A549 (cell line): ENCODE results near the gene TNC. TPM values are rescaled to one million over a fixed set of nuclear protein-coding genes. Genes with fewer than 3 reads are reported as not detected.

Experiments
- ATAC-seq, 2 experiments: fragments of 200-7000 bp in 1 of 2; fragments of >200 bp in 1 of 2; cut with Nextera tagmentation in 1 of 2; cut with Tn5 transposase in 1 of 2; 3 replicates each; pipeline versions ENCODE4 v1.8.0 to v1.9.1; 2018 to 2020; ENCODE audit warnings: mild to moderate bottlenecking in 1 of 2, moderate library complexity in 1 of 2
- CTCF ChIA-PET: fragments of 300-600 bp; sonication (Branson Sonifier 250); formaldehyde crosslinking; extraction: SDS; loops from one replicate; lab custom pipeline; 2021; ENCODE audit warnings: antibody characterized with exemption, inconsistent platforms; lab: Yijun Ruan, JAX
- POLR2A ChIA-PET: fragments of 350-600 bp; formaldehyde crosslinking; extraction: SDS; loops from one replicate; lab custom pipeline; 2021; ENCODE audit warnings: antibody characterized with exemption, inconsistent platforms; lab: Yijun Ruan, JAX
- DNase-seq, 2 experiments: peaks; one replicate each; pipeline versions ENCODE4 v3.0.0 to v3.0.0-alpha.2; 2011 to 2016; ENCODE audit warnings: low read depth in 1 of 2, low spot score in 1 of 2
- FAIRE-seq: peaks from 2 replicates; lab custom pipeline; 2011; peaks lifted over from hg19 to GRCh38; lab: Jason Lieb, UNC
- H3K27ac ChIP-seq, 2 experiments: fragments of >200 bp; sonication (Bioruptor Twin); formaldehyde crosslinking; 3 replicates each; pipeline ENCODE4 v1.5.1; 2016 to 2017
- H3K4me1 ChIP-seq: fragments of >200 bp; sonication (Bioruptor Twin); formaldehyde crosslinking; 3 replicates; pipeline ENCODE4 v1.6.1; 2016
- H3K4me2 ChIP-seq: fragments of >200 bp; sonication (Bioruptor Twin); formaldehyde crosslinking; 3 replicates; pipeline ENCODE4 v1.6.1; 2016
- H3K4me3 ChIP-seq: fragments of >200 bp; sonication (Bioruptor Twin); formaldehyde crosslinking; 3 replicates; pipeline ENCODE4 v1.5.1; 2016
- H3K9me3 ChIP-seq: fragments of >200 bp; sonication (Bioruptor Twin); formaldehyde crosslinking; 3 replicates; pipeline ENCODE4 v1.6.1; 2016
- CBX8 ChIP-seq: fragments of 200-600 bp; sonication (generic); IDR thresholded peaks from 2 replicates; pipeline ENCODE4 v1.6.1; 2016
- EP300 ChIP-seq, 2 experiments: fragments of >200 bp; sonication (Bioruptor Twin); formaldehyde crosslinking; IDR thresholded peaks; 2 replicates in 1 of 2; 3 replicates in 1 of 2; pipeline ENCODE4 v1.6.1; 2016 to 2017
- ESRRA ChIP-seq: fragments of 150-350 bp; IDR thresholded peaks from 2 replicates; pipeline ENCODE4 v1.6.1; 2014; ENCODE audit warnings: mild to moderate bottlenecking, low read length, borderline replicate concordance
- FOSB ChIP-seq: fragments of 250-450 bp; sonication (Bioruptor Pico); IDR thresholded peaks from 2 replicates; pipeline ENCODE4 v1.5.0; 2020; ENCODE audit warnings: mild to moderate bottlenecking, moderate library complexity
- FOSL2 ChIP-seq, 2 experiments: fragments of 450-650 bp in 1 of 2; fragments of >200 bp in 1 of 2; sonication (Bioruptor Twin) in 1 of 2; formaldehyde crosslinking; IDR thresholded peaks; 2 replicates each; pipeline versions ENCODE4 v1.5.0 to v1.6.1; 2016 to 2020; ENCODE audit warnings: mild to moderate bottlenecking in 1 of 2, moderate library complexity in 1 of 2
- FOXS1 ChIP-seq: fragments of 250-450 bp; sonication (Bioruptor Pico); IDR thresholded peaks from 2 replicates; pipeline ENCODE4 v1.5.0; 2020; ENCODE audit warnings: mild to moderate bottlenecking, moderate library complexity
- GATA3 ChIP-seq: IDR thresholded peaks from 2 replicates; pipeline ENCODE4 v1.6.1; 2012; ENCODE audit warnings: borderline replicate concordance
- HEYL ChIP-seq: fragments of 250-450 bp; sonication (Bioruptor Pico); IDR thresholded peaks from 2 replicates; pipeline ENCODE4 v1.8.0; 2021; ENCODE audit warnings: mild to moderate bottlenecking, moderate library complexity
- HOXB5 ChIP-seq: fragments of 250-450 bp; sonication (Bioruptor Pico); IDR thresholded peaks from 2 replicates; pipeline ENCODE4 v1.5.0; 2020; ENCODE audit warnings: mild to moderate bottlenecking, moderate library complexity
- JUNB ChIP-seq: fragments of >200 bp; sonication (Bioruptor Twin); formaldehyde crosslinking; IDR thresholded peaks from 2 replicates; pipeline ENCODE4 v1.6.1; 2016
- KDM5A ChIP-seq: fragments of 200-600 bp; sonication (generic); IDR thresholded peaks from 2 replicates; pipeline ENCODE4 v1.6.1; 2016; ENCODE audit warnings: antibody characterized with exemption, mild to moderate bottlenecking
- MAFK ChIP-seq: fragments of 450-650 bp; IDR thresholded peaks from 2 replicates; pipeline ENCODE4 v1.6.1; 2014; ENCODE audit not compliant: partially characterized antibody
- NFE2L2 ChIP-seq: fragments of 150-350 bp; conservative IDR thresholded peaks from 2 replicates; pipeline ENCODE4 v1.6.1; 2014; ENCODE audit warnings: low read length
- NPAS2 ChIP-seq: fragments of 250-450 bp; sonication (Bioruptor Pico); IDR thresholded peaks from 2 replicates; pipeline ENCODE4 v1.8.0; 2022; ENCODE audit warnings: mild to moderate bottlenecking, moderate library complexity, borderline replicate concordance
- NR3C1 ChIP-seq: fragments of >200 bp; sonication (Bioruptor Twin); formaldehyde crosslinking; IDR thresholded peaks from 3 replicates; pipeline ENCODE4 v1.6.1; 2017
- PHF8 ChIP-seq: fragments of 200-600 bp; sonication (generic); IDR thresholded peaks from 2 replicates; pipeline ENCODE4 v1.6.1; 2016; ENCODE audit warnings: low read depth, mild to moderate bottlenecking, antibody characterized with exemption, moderate library complexity, borderline replicate concordance
- POLR2AphosphoS2 ChIP-seq: conservative IDR thresholded peaks from 2 replicates; pipeline ENCODE4 v1.6.1; 2012; ENCODE audit warnings: low read length, improper control_type of control experiment, inconsistent platforms
- SREBF2 ChIP-seq: fragments of 450-650 bp; IDR thresholded peaks from 2 replicates; pipeline ENCODE4 v1.6.1; 2014; ENCODE audit warnings: mild to moderate bottlenecking, moderate library complexity
- ZC3H11A ChIP-seq: fragments of 450-650 bp; IDR thresholded peaks from 2 replicates; pipeline ENCODE4 v1.6.1; 2014; ENCODE audit warnings: antibody characterized with exemption, mild to moderate bottlenecking
- ZFP36 ChIP-seq: fragments of 450-650 bp; IDR thresholded peaks from 2 replicates; pipeline ENCODE4 v1.6.1; 2014; ENCODE audit warnings: borderline replicate concordance; ENCODE audit not compliant: partially characterized antibody
- ZNF302 ChIP-seq: fragments of 250-450 bp; sonication (Bioruptor Pico); IDR thresholded peaks from 2 replicates; pipeline ENCODE4 v1.9.0; 2021; ENCODE audit warnings: inconsistent platforms, mild to moderate bottlenecking, moderate library complexity
- ZSCAN20 ChIP-seq: fragments of 250-450 bp; sonication (Bioruptor Pico); IDR thresholded peaks from 2 replicates; pipeline ENCODE4 v1.8.0; 2022; ENCODE audit warnings: mild to moderate bottlenecking, moderate library complexity
- WGBS: methylation state at CpG from one replicate; pipeline ENCODE4 v1.1.6; 2017; ENCODE audit errors: missing lambda C conversion rate; 5-methylcytosine and 5-hydroxymethylcytosine counted together
- polyA plus RNA-seq, 4 experiments: library from polyadenylated mRNA; depleted of rRNA in 3 of 4; stranded (reverse); fragments of >200 nt; fragmentation: RNase III in 1 of 4; extraction: RNeasy Plus Mini Kit Qiagen cat#74134 plus additional on column Dnase treatment in 1 of 4; gene quantifications; 2 replicates in 3 of 4; 3 replicates in 1 of 4; pipeline ENCODE4 v1.2.3, GENCODE V29; 2011 to 2017
- TF ChIP-seq, protein P1 (sequence below): IDR thresholded peaks from 2 replicates; pipeline ENCODE4 v1.6.1; 2012; ENCODE audit warnings: low read depth, borderline replicate concordance
- TF ChIP-seq, protein P2 (sequence below): fragments of >200 bp; sonication (Bioruptor Twin); formaldehyde crosslinking; IDR thresholded peaks from 3 replicates; pipeline ENCODE4 v1.6.1; 2016
- TF ChIP-seq, protein P3 (sequence below): IDR thresholded peaks from 2 replicates; pipeline ENCODE4 v1.6.1; 2012

TNC gene
- polyA plus RNA-seq, 2 of the 4 experiments (the other 2 are of a cell fraction) = 0.50 to 0.63 TPM

DNA sequence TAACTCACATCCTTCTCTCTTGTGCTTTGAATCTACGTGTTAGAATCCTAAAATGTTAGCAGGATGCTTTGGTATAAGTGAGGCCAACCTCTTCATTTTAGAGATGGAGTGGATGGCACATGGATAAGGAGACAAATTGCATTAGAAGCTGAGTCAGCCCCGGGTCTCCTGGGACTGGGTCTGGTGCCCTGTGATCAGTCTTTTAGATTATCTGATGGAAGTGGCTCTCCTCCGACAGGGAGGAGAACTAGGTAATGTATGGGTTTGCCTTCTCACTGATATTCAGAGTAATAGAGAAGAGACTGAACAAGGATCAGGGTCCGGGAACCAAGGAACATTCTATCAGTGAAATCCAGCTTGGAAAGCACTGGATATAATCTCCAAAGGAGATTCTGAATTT lies 112.6 kb downstream of the TNC start:
- Histone ChIP-seq H3K4me3 (no peak overlapping the region), H3K27ac (no peak overlapping the region), H3K9me3 (no peaks in the 10 kb centered on the region), H3K4me1 (peaks cover 9% of the 10 kb centered on the region; the same call in 1 of the 3 replicates)
- POLR2A ChIA-PET = no interaction called here
- ATAC-seq (no peak), FAIRE-seq (no peak)
- CTCF ChIA-PET = interaction anchor here (1.0 to 14.4 kb wide), 10 partner anchors 8 to 347 kb away, joined by 4 to 259 read pairs (median 6); partner anchors contain the start of genes TEX48 and TEX53
- 49% methylated on average over 4 of the region's 4 CpGs for WGBS
- TF ChIP-seq CBX8 = no peak
- no peak for TF ChIP-seq POLR2AphosphoS2
- TF ChIP-seq HOXB5 = no peak
- no peak for TF ChIP-seq KDM5A
- TF ChIP-seq, protein P1, sequence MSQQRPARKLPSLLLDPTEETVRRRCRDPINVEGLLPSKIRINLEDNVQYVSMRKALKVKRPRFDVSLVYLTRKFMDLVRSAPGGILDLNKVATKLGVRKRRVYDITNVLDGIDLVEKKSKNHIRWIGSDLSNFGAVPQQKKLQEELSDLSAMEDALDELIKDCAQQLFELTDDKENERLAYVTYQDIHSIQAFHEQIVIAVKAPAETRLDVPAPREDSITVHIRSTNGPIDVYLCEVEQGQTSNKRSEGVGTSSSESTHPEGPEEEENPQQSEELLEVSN = no peak
- TF ChIP-seq EP300 (IDR thresholded peaks at IDR 0.05) = no peak
- no peak for TF ChIP-seq MAFK
- TF ChIP-seq, all 56 proteins: peak for 0
- no peak overlapping the region for H3K4me2 ChIP-seq
- DNase-seq = no peak

DNA sequence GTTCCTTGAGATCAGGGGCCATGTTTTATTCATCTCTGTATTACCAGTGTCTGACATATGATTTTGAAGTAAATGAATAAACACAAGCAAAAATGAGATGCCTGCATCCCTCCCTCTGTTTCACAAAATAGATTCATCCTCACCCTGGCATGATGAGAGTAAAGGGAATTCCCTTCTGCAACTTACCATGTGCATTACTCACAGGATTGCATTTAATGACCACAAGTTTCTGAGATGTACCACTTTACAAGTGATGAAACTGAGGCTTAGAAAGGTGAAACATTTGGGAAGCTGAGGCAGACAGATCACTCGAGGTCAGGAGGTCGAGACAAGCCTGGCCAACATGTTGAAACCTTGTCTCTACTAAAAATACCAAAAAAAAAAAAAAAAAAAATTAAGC lies 113.4 kb downstream of the TNC start:
- ATAC-seq (no peak), FAIRE-seq (no peak), DNase-seq (no peak)
- 3% methylated on average over 2 of the region's 2 CpGs for WGBS
- CTCF ChIA-PET = interaction anchor here (1.0 to 14.4 kb wide), 6 partner anchors 9 to 346 kb away, joined by 5 to 259 read pairs (median 10); partner anchors contain the start of genes TEX48 and TEX53
- Histone ChIP-seq H3K9me3 (no peaks in the 10 kb centered on the region), H3K27ac (no peak overlapping the region), H3K4me1 (peaks cover 9% of the 10 kb centered on the region; the same call in 1 of the 3 replicates), H3K4me3 (no peak overlapping the region), H3K4me2 (no peak overlapping the region)
- POLR2A ChIA-PET = no interaction called here
- no peak for TF ChIP-seq PHF8
- TF ChIP-seq, protein P2, sequence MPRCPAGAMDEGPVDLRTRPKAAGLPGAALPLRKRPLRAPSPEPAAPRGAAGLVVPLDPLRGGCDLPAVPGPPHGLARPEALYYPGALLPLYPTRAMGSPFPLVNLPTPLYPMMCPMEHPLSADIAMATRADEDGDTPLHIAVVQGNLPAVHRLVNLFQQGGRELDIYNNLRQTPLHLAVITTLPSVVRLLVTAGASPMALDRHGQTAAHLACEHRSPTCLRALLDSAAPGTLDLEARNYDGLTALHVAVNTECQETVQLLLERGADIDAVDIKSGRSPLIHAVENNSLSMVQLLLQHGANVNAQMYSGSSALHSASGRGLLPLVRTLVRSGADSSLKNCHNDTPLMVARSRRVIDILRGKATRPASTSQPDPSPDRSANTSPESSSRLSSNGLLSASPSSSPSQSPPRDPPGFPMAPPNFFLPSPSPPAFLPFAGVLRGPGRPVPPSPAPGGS = no peak
- TF ChIP-seq FOSB (CRISPR knock-in tag) = no peak
- no peak for TF ChIP-seq ZNF302
- no peak for TF ChIP-seq NPAS2 (CRISPR knock-in tag)
- no peak for TF ChIP-seq GATA3
- no peak for TF ChIP-seq JUNB
- TF ChIP-seq HEYL (CRISPR knock-in tag) = no peak
- no peak for TF ChIP-seq ESRRA
- TF ChIP-seq NFE2L2 = no peak
- no peak for TF ChIP-seq NR3C1
- no peak for TF ChIP-seq ZC3H11A
- TF ChIP-seq FOXS1 (CRISPR knock-in tag) = no peak
- TF ChIP-seq, protein P3, sequence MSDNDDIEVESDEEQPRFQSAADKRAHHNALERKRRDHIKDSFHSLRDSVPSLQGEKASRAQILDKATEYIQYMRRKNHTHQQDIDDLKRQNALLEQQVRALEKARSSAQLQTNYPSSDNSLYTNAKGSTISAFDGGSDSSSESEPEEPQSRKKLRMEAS = no peak
- TF ChIP-seq EP300 (IDR thresholded peaks at IDR 0.05) = no peak
- no peak for TF ChIP-seq FOSL2 (IDR thresholded peaks at IDR 0.05)
- TF ChIP-seq FOSL2 (CRISPR knock-in tag; IDR thresholded peaks at IDR 0.05) = no peak
- no peak for TF ChIP-seq ZFP36
- no peak for TF ChIP-seq SREBF2
- no peak for TF ChIP-seq ZSCAN20 (CRISPR knock-in tag)
